HepG2 (cell line): ENCODE measurements around the gene EMP2. TPM values are rescaled to one million over a fixed set of nuclear protein-coding genes. Genes with fewer than 3 reads are reported as not detected.
A peak's percentile ranks its signal among the peaks of the same experiment; 100 is the strongest.

Experiments
- ARNTL ChIP-seq: sonication (generic); formaldehyde crosslinking; IDR thresholded peaks from 2 replicates; pipeline ENCODE4 v1.4.0; 2020; ENCODE audit warnings: mild to moderate bottlenecking, missing genetic modification reagents
- HOXA5 ChIP-seq: sonication (generic); formaldehyde crosslinking; IDR thresholded peaks from 2 replicates; pipeline ENCODE4 v1.4.0; 2020; ENCODE audit warnings: missing genetic modification reagents
- NFATC3 ChIP-seq: sonication (generic); formaldehyde crosslinking; IDR thresholded peaks from 2 replicates; pipeline ENCODE4 v1.5.1; 2020; ENCODE audit warnings: mild to moderate bottlenecking, missing genetic modification reagents
- SETDB1 ChIP-seq: sonication (generic); formaldehyde crosslinking; IDR thresholded peaks from 2 replicates; pipeline ENCODE4 v1.5.1; 2020; ENCODE audit warnings: missing genetic modification reagents, mild to moderate bottlenecking, borderline replicate concordance
- SRF ChIP-seq: IDR thresholded peaks from 2 replicates; pipeline ENCODE4 v1.6.1; 2011; ENCODE audit warnings: mild to moderate bottlenecking, low read depth, low read length, moderate library complexity
- SUZ12 ChIP-seq: fragments of 150-350 bp; IDR thresholded peaks from 2 replicates; pipeline ENCODE4 v1.6.1; 2014; ENCODE audit warnings: low read depth, low read length
- THAP11 ChIP-seq: IDR thresholded peaks from 2 replicates; pipeline ENCODE4 v1.6.1; 2016; ENCODE audit warnings: missing biosample characterization, missing genetic modification reagents
- TOPORS ChIP-seq: sonication (generic); formaldehyde crosslinking; IDR thresholded peaks from 2 replicates; pipeline ENCODE4 v1.8.0; 2023; ENCODE audit warnings: mild to moderate bottlenecking, missing genetic modification reagents
- YY1 ChIP-seq: IDR thresholded peaks from 2 replicates; pipeline ENCODE4 v1.6.1; 2011; ENCODE audit warnings: low read length, low read depth, moderate library complexity, mild to moderate bottlenecking; ENCODE audit not compliant: insufficient read depth, insufficient replicate concordance
- ZNF235 ChIP-seq: sonication (generic); formaldehyde crosslinking; IDR thresholded peaks from 2 replicates; pipeline ENCODE4 v1.8.1; 2023; ENCODE audit warnings: mild to moderate bottlenecking, missing genetic modification reagents, borderline replicate concordance
- ZNF282 ChIP-seq: fragments of 450-650 bp; IDR thresholded peaks from 2 replicates; pipeline ENCODE4 v1.6.1; 2018; ENCODE audit not compliant: partially characterized antibody
- ZNF557 ChIP-seq: sonication (generic); formaldehyde crosslinking; IDR thresholded peaks from 2 replicates; pipeline ENCODE4 v1.4.0; 2020; ENCODE audit warnings: missing genetic modification reagents
- ZNF883 ChIP-seq: sonication (generic); formaldehyde crosslinking; IDR thresholded peaks from 2 replicates; pipeline ENCODE4 v1.5.1; 2020; ENCODE audit warnings: mild to moderate bottlenecking, missing genetic modification reagents; ENCODE audit errors: not compliant biosample characterization
- polyA plus RNA-seq, 8 experiments: library from polyadenylated mRNA; depleted of rRNA in 3 of 8; stranded (reverse) in 7 of 8; unstranded in 1 of 8; fragments of >200 nt; fragmentation: Illumina TruSeq in 4 of 8; extraction: Trizol in 4 of 8; gene quantifications; 2 replicates each; pipeline versions ENCODE4 v1.2.1 to v1.2.3, GENCODE V29; 2011 to 2016; ENCODE audit warnings: low read depth in 4 of 8, missing spikeins in 1 of 8, mixed read lengths in 1 of 8; ENCODE audit not compliant: insufficient read depth in 1 of 8
- total RNA-seq, 5 experiments: library from RNA; depleted of rRNA; stranded (reverse); fragments of >200 nt; fragmentation: Illumina TruSeq; extraction: Trizol; gene quantifications; 2 replicates each; pipeline ENCODE4 v1.2.3, GENCODE V29; 2016; ENCODE audit warnings: low read depth in 1 of 5
- TF ChIP-seq, protein P1 (sequence below): IDR thresholded peaks from 2 replicates; pipeline ENCODE4 v1.6.1; 2016; ENCODE audit warnings: missing biosample characterization, missing genetic modification reagents, low read depth
- TF ChIP-seq, protein P2 (sequence below): sonication (generic); formaldehyde crosslinking; IDR thresholded peaks from 2 replicates; pipeline ENCODE4 v1.5.1; 2020; ENCODE audit warnings: mild to moderate bottlenecking, missing genetic modification reagents, borderline replicate concordance
- TF ChIP-seq, protein P3 (sequence below): IDR thresholded peaks from 2 replicates; pipeline ENCODE4 v1.6.1; 2016
- TF ChIP-seq, protein P4 (sequence below): sonication (generic); formaldehyde crosslinking; IDR thresholded peaks from 2 replicates; pipeline ENCODE4 v1.5.0; 2020; ENCODE audit warnings: mild to moderate bottlenecking, missing genetic modification reagents
- TF ChIP-seq, protein P5 (sequence below): sonication (generic); formaldehyde crosslinking; IDR thresholded peaks from 2 replicates; pipeline ENCODE4 v1.5.1; 2020; ENCODE audit warnings: mild to moderate bottlenecking, missing genetic modification reagents

EMP2 gene
- total and polyA plus RNA-seq, 2 of the 13 experiments (the other 11 are each of a cell fraction or from before 2014, with no cell fraction given): 24.6 to 91.2 TPM

DNA sequence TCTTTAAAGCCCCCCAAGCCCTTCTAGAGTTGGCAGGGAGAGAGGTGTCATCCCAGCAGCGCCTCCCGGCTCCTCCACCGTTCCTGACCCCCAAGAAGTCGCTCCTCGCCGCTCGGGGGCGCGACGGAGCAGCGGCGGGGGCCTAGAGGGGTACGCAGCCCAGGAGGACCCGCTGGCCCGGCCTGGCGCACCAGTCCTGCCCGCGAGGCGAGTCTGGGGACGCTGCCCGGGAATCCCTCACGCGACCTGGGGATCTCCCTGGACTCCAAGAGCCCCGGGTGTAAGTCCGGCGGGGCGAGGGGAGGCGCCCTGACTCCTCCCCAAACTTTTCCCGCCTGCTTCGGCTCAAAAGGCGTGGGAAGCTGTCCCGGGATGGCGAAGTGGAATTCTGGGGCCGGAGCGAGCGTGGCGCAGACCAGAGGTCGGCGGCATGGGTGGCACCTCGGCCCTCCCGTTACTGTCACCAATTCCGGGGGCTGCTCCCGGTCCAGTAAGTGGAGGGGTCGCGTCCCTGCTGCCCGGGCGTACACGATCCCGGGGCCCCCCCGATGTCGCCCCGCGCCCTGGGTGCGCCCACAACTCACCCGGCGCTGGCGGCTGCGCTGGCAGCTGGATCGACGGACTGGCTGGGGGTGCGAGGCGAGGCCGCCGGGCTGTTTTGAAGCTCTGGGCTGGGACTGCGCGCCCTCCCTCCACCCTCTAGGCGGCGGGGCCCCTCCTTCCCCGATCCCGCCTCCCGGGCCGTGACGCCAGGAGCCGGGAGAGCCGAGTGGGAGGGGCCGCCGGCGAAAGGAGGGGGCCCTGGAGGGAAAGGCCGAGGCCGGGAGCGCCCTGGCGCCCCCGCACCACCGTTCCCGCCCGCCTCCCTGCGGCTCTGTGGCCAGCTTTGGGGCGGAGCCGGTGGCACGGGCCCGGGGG lies at the start of gene EMP2 (continued):
- TF ChIP-seq SRF (no peak), ZNF883 (peak; percentile 90), SETDB1 (CRISPR knock-in tag) (no peak), ZNF282 (no peak), THAP11 (CRISPR knock-in tag) (peak; percentile 64), NFATC3 (CRISPR knock-in tag) (no peak), ZNF557 (CRISPR knock-in tag) (0 out of 2 replicates have a peak, but pooled peaks have one; percentile 59), ARNTL (CRISPR knock-in tag) (peak; percentile 87), ZNF235 (CRISPR knock-in tag) (peak; percentile 93; the same call in 1 of the 2 replicates), TOPORS (CRISPR knock-in tag) (no peak; the same call in 1 of the 2 replicates), HOXA5 (CRISPR knock-in tag) (peak; percentile 90; the same call in 1 of the 2 replicates), YY1 (peak; percentile 69), SUZ12 (no peak)
- TF ChIP-seq, protein P1, sequence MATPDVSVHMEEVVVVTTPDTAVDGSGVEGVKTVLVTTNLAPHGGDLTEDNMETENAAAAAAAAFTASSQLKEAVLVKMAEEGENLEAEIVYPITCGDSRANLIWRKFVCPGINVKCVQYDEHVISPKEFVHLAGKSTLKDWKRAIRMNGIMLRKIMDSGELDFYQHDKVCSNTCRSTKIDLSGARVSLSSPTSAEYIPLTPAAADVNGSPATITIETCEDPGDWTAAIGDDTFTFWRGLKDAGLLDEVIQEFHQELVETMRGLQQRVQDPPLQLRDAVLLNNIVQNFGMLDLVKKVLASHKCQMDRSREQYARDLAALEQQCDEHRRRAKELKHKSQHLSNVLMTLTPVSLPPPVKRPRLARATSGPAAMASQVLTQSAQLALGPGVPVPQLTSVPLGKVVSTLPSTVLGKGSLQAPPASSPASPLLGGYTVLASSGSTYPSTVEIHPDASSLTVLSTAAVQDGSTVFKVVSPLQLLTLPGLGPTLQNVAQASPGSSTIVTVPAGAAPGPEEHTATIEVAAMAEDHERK: peak; percentile 45; the same call in 1 of the 2 replicates
- TF ChIP-seq, protein P2, sequence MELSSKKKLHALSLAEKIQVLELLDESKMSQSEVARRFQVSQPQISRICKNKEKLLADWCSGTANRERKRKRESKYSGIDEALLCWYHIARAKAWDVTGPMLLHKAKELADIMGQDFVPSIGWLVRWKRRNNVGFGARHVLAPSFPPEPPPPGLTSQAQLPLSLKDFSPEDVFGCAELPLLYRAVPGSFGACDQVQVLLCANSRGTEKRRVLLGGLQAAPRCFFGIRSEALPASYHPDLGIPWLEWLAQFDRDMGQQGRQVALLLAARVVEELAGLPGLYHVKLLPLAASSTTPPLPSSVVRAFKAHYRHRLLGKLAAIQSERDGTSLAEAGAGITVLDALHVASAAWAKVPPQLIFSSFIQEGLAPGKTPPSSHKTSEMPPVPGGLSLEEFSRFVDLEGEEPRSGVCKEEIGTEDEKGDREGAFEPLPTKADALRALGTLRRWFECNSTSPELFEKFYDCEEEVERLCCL (CRISPR knock-in tag): no peak
- TF ChIP-seq, protein P3, sequence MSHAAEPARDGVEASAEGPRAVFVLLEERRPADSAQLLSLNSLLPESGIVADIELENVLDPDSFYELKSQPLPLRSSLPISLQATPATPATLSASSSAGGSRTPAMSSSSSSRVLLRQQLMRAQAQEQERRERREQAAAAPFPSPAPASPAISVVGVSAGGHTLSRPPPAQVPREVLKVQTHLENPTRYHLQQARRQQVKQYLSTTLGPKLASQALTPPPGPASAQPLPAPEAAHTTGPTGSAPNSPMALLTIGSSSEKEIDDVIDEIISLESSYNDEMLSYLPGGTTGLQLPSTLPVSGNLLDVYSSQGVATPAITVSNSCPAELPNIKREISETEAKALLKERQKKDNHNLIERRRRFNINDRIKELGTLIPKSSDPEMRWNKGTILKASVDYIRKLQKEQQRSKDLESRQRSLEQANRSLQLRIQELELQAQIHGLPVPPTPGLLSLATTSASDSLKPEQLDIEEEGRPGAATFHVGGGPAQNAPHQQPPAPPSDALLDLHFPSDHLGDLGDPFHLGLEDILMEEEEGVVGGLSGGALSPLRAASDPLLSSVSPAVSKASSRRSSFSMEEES (CRISPR knock-in tag): peak; percentile 11; the same call in 1 of the 2 replicates
- TF ChIP-seq, protein P4, sequence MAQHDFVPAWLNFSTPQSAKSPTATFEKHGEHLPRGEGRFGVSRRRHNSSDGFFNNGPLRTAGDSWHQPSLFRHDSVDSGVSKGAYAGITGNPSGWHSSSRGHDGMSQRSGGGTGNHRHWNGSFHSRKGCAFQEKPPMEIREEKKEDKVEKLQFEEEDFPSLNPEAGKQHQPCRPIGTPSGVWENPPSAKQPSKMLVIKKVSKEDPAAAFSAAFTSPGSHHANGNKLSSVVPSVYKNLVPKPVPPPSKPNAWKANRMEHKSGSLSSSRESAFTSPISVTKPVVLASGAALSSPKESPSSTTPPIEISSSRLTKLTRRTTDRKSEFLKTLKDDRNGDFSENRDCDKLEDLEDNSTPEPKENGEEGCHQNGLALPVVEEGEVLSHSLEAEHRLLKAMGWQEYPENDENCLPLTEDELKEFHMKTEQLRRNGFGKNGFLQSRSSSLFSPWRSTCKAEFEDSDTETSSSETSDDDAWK (CRISPR knock-in tag): no peak
- TF ChIP-seq, protein P5, sequence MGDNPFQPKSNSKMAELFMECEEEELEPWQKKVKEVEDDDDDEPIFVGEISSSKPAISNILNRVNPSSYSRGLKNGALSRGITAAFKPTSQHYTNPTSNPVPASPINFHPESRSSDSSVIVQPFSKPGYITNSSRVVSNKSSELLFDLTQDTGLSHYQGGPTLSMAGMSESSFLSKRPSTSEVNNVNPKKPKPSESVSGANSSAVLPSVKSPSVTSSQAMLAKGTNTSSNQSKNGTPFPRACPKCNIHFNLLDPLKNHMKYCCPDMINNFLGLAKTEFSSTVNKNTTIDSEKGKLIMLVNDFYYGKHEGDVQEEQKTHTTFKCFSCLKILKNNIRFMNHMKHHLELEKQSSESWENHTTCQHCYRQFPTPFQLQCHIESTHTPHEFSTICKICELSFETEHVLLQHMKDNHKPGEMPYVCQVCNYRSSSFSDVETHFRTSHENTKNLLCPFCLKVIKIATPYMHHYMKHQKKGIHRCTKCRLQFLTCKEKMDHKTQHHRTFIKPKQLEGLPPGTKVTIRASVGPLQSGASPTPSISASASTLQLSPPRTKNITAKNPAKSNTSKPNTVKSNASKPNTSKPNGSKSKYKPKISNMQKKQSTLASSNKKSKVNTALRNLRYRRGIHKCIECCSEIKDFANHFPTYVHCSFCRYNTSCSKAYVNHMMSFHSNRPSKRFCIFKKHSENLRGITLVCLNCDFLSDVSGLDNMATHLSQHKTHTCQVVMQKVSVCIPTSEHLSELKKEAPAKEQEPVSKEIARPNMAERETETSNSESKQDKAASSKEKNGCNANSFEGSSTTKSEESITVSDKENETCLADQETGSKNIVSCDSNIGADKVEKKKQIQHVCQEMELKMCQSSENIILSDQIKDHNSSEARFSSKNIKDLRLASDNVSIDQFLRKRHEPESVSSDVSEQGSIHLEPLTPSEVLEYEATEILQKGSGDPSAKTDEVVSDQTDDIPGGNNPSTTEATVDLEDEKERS (CRISPR knock-in tag): peak; percentile 41; the same call in 1 of the 2 replicates
